DMS79 (cell line): ENCODE data around the gene TEX261.
"Not testable (repeated sequence)": the region's sequence is repeated elsewhere in the genome, so short reads cannot be mapped to it uniquely, and the experiment has no call there.

Experiments used
- DNase-seq: peaks from one replicate; lab custom pipeline; 2025; lab: John Stamatoyannopoulos, UW

TEX261 gene

DNA sequence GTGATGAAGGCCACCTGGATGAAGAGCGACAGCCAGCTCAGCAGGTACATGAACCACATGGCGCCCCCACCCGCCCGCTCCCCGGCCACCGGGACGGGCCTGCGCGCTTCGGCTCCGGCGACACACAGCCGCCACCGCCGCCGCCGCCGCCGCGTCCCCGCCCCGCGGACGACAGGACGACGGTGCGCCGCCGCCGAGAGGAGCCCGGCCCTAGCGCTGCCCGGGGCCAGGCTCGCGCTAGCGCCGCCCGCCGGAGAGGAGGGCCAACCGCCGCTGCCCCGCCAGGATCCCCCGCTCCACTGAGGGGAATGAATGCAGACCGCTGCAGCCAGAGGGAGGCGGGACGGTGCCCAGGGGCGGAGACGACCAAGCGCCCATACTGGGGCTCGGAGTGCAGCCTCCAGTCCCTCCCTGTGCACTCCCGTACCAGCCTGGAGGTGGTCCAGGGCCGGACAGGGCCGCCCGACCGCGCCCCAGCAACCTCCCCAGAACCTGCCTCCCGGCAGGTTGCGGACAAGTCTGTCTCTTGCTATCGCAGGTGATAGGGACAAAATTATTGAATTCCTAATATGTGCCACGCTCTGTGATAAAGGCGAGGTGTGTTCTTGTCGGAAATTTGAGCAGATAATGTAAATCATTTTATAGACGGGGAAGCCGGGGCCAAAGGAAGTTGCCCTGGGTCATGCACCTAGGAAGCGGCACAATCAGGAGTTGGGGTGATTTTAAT lies at the start of gene TEX261:
Gene TEX261 (minus strand): TSS at position 175 of the 727 bp plus-strand sequence. CDS start 116 bp downstream, at position 59.
- DNase-seq, result peak; percentile 73

DNA sequence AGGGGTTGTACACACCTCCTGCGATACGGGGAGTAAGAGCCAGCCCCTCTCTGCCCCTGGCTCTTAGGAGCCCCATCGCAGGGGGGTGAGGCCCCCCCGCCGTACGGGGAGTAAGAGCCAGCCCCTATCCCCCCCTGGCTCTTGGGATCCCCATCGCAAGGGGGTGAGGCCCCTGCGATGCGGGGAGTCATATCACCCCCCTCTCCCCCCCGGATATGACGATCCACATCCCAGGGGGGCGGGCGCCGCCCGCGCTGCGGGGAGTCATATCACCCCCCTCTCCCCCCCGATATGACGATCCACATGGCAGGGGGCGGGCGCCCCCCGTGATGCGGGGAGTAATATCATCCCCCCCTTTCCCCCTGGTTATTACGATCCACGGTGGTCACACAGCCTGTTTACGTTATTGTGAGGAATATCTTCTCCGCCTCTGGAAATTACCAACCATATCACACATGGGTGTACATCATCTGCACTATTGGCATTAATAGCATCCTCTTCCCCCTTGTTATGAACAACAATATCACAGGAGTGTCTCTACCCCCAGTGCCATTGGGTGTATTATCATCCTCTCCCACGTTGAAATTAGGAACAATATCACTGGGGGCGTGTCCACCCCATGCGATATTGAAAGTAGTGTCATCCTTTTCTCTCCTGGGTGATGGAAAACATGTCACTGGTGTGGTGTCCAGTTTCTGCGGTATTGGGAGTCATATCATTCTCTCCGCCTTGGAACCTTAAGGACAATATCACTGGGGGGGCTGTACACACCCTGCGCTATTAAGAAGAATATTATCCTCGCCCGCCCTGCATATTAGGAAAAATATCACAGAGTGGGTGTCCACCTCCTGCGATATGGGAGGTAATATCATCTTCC lies 49.1 kb upstream of the TEX261 start:
- no peak for DNase-seq

DNA sequence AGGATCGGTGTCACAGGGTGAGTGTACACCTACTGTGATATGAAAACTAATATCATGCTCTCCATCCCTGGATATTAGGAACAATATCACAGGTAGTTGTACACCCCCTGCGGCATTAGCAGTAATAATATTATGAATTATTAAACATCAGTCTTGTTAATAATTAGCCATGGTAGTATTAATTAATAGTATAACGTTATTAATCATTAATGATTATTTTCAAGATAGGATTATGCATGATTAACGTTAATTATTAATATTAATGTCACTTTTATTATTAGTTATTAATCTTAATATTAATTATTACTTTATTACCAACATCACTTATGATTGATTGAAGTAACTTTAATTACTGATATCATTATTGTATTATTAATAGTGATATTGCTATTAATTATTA lies 47.6 kb upstream of the TEX261 start:
- DNase-seq, result no peak

DNA sequence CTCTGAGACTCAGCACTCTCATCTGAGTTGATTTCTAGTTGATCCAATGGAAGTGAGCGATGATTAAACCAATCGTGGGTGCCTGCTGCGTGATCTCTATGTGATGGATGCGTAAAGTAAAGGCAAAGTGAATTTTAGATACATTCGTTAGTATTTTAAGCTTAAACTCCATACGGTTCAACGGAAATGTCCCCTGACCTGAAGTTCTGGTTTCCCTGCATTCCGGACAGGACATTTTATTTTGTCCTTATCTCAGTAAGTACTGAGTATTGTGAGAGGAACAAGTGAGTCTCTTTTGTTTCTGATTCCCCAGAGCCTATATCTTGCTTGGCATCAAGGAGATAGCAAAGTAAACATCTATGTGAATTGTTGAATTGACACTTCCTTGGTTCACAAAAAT lies 41.6 kb upstream of the TEX261 start:
- DNase-seq, result not testable (repeated sequence)

GRCh38 chr2:71023553-71024243 lies 29.0 kb upstream of the TEX261 start:
- not testable (repeated sequence) for DNase-seq

DNA sequence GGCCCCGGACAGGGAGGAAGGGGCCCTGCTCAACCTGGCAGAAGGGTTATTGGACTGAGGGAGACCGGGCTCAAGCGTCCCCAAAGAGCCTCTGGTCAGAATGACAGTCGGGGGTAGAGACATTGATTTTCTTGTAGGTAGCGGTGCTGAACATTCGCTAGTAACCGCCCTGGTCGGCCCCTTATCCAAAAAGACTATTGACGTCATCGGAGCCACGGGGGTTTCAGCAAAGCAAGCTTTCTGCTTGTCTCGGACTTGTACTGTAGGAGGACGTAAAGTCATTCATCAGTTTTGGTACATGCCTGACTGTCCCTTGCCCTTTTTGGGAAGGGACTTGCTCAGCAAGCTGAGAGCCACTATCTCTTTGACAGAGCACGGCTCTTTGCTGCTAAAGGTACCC lies 26.7 kb upstream of the TEX261 start:
- not testable (repeated sequence) for DNase-seq

DNA sequence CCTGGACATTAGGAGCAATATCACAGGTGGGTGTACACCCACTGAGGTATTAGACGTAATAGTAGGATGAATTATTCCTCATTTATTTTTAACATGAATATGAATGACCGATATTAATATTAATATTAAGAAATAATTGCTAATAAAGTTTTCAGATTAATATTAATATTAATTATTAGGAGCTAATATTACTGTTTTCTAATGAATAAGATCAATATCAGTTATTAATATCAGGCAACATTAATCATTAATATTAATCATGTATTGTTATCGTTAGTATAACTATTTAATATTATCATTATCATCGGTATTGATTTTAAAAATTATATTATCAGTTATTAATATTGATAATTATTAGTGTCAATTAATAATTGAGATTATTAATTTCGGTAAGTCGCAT lies 25.3 kb upstream of the TEX261 start:
- DNase-seq, result not testable (repeated sequence)

- DNase-seq, result no peak
Measured at GRCh38 chr2:71018625-71019024, 24.0 kb upstream of the TEX261 start.

GRCh38 chr2:71011786-71012185 lies 17.1 kb upstream of the TEX261 start:
- not testable (repeated sequence) for DNase-seq

GRCh38 chr2:71008342-71008741 lies 13.7 kb upstream of the TEX261 start:
- no peak for DNase-seq

- DNase-seq, result no peak
Measured at GRCh38 chr2:71006955-71007799, 12.5 kb upstream of the TEX261 start.

- no peak for DNase-seq
Measured at GRCh38 chr2:71006323-71006722, 11.7 kb upstream of the TEX261 start.

DNA sequence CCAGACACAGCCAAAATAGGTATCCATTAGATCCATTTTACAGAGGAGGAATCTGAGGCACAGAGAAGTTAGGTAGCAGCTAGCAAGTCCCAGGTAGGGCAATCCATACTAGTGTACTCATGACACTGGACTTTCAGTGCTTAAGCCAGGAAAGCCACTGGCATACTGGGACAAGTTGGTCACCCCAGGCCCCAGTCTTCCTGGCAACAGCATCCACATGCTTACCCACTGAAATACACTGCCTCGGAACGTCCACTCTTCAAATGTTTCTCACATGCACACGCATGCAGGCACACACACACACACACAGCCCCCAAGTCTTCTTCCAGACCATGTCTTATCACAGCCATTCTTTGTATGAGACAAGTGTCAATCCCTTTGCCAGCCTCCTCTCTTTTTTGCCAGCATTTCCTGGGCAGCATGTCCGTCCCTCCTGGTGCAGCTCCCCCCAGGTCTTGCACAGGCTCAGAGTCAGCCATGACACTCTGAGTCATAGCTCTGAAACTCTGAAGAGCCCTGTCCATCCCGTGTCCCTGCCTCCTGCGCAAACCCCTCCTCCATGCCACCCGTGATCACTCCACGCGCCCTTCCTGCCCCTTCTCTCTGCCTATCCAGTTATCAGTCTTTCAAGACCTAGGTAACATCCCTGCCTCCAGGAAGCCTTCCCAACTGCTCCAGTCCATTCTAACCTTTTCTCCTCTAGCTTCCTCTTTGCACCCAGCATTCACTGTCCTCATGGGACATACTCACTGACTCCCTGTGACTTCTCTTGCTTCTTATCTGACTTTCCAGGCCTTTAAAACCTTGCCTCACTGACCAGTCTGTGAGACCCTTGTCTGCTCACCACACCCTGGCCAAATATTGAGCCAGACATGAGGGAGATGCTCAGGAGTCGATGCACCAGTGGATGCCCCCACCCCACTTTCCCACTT lies 10.9 kb upstream of the TEX261 start:
- DNase-seq, result no peak

- no peak for DNase-seq
Measured at GRCh38 chr2:71004857-71005256, 10.2 kb upstream of the TEX261 start.

DNA sequence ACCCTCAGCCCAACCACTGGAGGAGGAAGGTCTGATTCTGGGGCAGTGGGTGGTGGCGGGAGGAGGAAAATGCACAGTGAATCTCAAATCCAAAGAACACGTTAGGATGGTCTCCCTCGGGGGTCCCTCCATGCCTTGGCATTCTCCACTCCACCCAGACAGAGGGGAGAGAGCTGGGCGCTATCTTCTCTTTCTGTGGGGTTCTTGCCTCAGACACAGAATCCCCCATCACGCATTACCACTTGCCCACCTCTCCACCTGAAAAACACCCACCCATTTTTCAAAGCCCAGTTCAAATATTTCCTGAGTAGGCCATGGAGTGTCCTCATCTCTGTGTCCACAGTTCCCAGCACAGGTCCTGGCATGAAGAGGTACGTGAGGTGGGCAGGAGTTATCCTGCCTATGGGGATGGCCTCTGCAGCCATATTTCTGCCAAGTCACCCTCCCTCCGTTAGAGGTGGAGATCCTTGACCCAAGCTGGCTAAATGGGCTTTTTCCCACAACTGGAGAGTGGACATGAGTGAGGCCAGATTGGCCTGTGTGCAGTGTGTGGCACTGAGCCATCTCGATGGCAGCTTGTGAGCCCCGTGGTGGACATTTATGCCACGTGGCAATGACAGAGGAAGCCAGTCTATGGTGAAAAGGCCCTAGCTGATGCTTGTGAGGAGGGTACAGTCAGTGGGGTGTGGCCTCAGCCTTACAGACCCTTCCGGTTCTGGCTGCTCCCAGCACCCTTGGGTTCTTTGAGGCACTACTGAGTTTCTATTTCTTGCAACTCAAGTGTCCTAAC lies 9.5 kb upstream of the TEX261 start:
- DNase-seq, result no peak

DNA sequence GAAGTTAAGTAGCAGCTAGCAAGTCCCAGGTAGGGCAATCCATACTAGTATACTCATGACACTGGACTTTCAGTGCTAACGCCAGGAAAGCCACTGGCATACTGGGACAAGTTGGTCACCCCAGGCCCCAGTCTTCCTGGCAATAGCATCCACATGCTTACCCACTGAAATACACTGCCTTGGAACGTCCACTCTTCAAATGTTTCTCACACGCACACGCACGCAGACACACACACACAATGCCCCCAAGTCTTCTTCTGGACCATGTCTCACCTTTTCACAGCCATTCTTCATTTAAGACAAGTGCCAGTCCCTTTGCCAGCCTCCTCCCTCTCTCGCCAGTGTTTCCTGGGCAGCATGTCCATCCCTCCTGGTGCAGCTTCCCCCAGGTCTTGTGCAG lies 8.7 kb upstream of the TEX261 start:
- no peak for DNase-seq

DNA sequence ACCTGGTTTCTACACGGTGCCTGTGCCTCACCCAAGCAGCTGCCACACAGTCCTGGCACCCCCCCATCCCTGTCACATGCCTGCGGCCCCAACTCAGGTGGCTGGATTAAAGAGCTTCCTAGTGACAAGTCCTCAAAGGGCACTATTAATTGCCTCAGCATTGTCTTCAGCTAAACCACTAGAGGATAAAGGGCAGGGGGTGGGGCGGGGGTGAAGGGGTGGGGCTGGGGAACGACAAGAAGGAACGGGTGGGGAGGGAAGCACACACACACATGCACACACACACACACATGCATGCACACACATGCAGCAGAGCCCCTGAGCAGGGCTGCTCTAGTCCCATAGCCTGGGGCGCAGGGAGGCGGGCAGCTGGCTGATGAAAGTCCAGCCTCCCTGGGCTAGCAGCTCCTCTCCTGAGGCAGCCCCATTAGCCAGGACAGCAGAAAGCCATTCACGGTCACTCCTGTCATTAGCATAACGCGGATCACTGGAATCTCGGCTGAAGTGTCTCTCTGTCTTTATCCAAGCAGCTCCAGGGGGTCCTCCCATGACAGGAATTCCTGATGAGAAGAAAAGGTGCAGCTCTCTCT lies 7.4 kb upstream of the TEX261 start:
- peak; percentile 28 for DNase-seq

- DNase-seq, result no peak
Measured at GRCh38 chr2:71001592-71001927, 6.9 kb upstream of the TEX261 start.

DNA sequence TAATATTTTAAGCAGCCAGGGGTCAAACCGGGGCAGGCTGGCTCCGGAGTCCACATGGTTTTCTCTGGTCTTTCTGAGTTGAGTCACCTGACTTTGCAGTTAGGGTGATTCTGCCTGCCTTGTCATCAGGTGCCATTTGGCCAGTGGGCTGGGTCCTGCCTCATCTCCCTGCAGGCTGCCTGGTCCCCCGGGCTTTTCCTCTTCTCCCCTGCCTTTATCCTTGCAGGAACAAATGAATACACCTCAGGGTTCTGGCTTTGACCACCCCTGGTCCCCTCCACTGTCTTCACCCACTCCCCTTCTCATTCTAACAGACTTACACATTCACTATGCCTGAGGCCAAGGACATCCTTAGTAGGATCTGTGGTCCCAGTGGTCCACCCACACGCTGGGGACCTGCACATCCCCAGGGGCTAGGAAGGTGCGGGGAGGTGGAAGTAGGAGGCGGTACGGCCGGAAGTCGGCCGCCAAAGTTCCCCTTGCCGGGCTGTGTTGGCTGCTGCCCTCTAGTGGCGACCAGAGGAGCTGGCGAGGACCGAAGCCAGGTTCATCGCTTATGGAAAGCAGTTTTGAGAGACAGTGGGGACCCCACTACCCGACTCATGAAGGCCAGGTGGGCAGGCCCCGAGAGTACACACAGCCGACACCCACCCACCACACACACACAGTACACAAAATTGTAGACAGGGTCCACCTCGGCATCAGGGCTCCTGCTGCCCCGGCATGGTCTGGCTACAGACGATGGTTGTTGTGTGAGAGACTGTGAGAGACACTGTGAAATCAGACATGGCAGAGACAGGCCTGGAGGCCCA lies 6.3 kb upstream of the TEX261 start:
- DNase-seq, result no peak
